GM23338 (cell line): ENCODE measurements around the gene MAP7D3. TPM values are rescaled to one million over a fixed set of nuclear protein-coding genes. Genes with fewer than 3 reads are reported as not detected.

ENCODE experiments used
- ATAC-seq: fragments of 200-7000 bp; cut with Tn5 transposase; 3 replicates; pipeline ENCODE4 v1.9.1; 2020
- DNase-seq: peaks from one replicate; pipeline ENCODE4 v3.0.0-alpha.2; 2015; ENCODE audit warnings: low spot score
- H2AFZ ChIP-seq: fragments of 200-600 bp; sonication (generic); 2 replicates; pipeline ENCODE4 v1.8.0; 2016; ENCODE audit warnings: antibody characterized with exemption, mild to moderate bottlenecking, moderate library complexity
- H3F3A ChIP-seq: fragments of 200-600 bp; sonication (generic); replicated peaks from 2 replicates; pipeline ENCODE4 v1.8.0; 2017; ENCODE audit warnings: antibody characterized with exemption, mixed run types, low read depth
- H3K27ac ChIP-seq: fragments of 200-600 bp; sonication (generic); 2 replicates; pipeline ENCODE4 v1.6.1; 2016; ENCODE audit warnings: low read depth
- H3K27me3 ChIP-seq: fragments of 200-600 bp; sonication (generic); 2 replicates; pipeline ENCODE4 v1.8.0; 2016; ENCODE audit warnings: mild to moderate bottlenecking, mixed run types, moderate library complexity; ENCODE audit not compliant: insufficient read depth
- H3K36me3 ChIP-seq: fragments of 200-600 bp; sonication (generic); 2 replicates; pipeline ENCODE4 v1.8.0; 2016; ENCODE audit warnings: mild to moderate bottlenecking; ENCODE audit not compliant: insufficient read depth
- H3K4me1 ChIP-seq: fragments of 200-600 bp; sonication (generic); 2 replicates; pipeline ENCODE4 v1.8.0; 2016; ENCODE audit warnings: mild to moderate bottlenecking, moderate library complexity; ENCODE audit not compliant: insufficient read depth
- H3K4me2 ChIP-seq: fragments of 200-600 bp; sonication (generic); 2 replicates; pipeline ENCODE4 v1.7.1; 2017; ENCODE audit warnings: mixed run types
- H3K4me3 ChIP-seq: fragments of 200-600 bp; sonication (generic); 2 replicates; pipeline ENCODE4 v1.6.1; 2016; ENCODE audit warnings: mixed run types
- H3K79me2 ChIP-seq: fragments of 200-600 bp; sonication (generic); replicated peaks from 2 replicates; pipeline ENCODE4 v1.8.0; 2017; ENCODE audit warnings: mild to moderate bottlenecking; ENCODE audit not compliant: insufficient read depth
- H3K9me2 ChIP-seq: fragments of 200-600 bp; sonication (generic); 2 replicates; pipeline ENCODE4 v1.8.0; 2017; ENCODE audit not compliant: insufficient read depth
- H4K20me1 ChIP-seq: fragments of 200-600 bp; sonication (generic); replicated peaks from 2 replicates; pipeline ENCODE4 v1.8.0; 2017; ENCODE audit warnings: mild to moderate bottlenecking; ENCODE audit not compliant: insufficient read depth
- H3K27ac Mint-ChIP-seq: 2 replicates; pipeline ENCODE4 v1.8.0; 2020; ENCODE audit warnings: inconsistent platforms, mild to moderate bottlenecking, moderate library complexity, mixed read lengths
- H3K27me3 Mint-ChIP-seq: 3 replicates; pipeline ENCODE4 v1.8.0; 2022; ENCODE audit warnings: low read depth, mild to moderate bottlenecking, moderate library complexity, mixed read lengths, inconsistent platforms; ENCODE audit not compliant: insufficient read depth, poor library complexity
- H3K36me3 Mint-ChIP-seq: 3 replicates; pipeline ENCODE4 v1.8.0; 2021; ENCODE audit warnings: low read depth, mild to moderate bottlenecking, inconsistent platforms, moderate library complexity, mixed read lengths
- H3K4me1 Mint-ChIP-seq: 3 replicates; pipeline ENCODE4 v1.8.0; 2020; ENCODE audit warnings: mild to moderate bottlenecking, inconsistent platforms, mixed read lengths
- H3K4me3 Mint-ChIP-seq: 3 replicates; pipeline ENCODE4 v1.8.0; 2021; ENCODE audit warnings: moderate library complexity, mild to moderate bottlenecking, inconsistent platforms, mixed read lengths
- H3K9me3 Mint-ChIP-seq: 3 replicates; pipeline ENCODE4 v1.8.0; 2020; ENCODE audit warnings: moderate library complexity, mild to moderate bottlenecking, inconsistent platforms, mixed read lengths
- CREB1 ChIP-seq: fragments of 250-450 bp; sonication (Bioruptor Pico); IDR thresholded peaks from 2 replicates; pipeline ENCODE4 v1.5.0; 2020; ENCODE audit warnings: low read depth, mild to moderate bottlenecking, moderate library complexity
- EZH2 ChIP-seq: fragments of 200-600 bp; sonication (generic); IDR thresholded peaks from one replicate; pipeline ENCODE4 v1.8.0; 2017; ENCODE audit warnings: antibody characterized with exemption, mild to moderate bottlenecking, low read depth; ENCODE audit not compliant: unreplicated experiment
- EZH2phosphoT487 ChIP-seq: fragments of 200-600 bp; sonication (generic); IDR thresholded peaks from one replicate; pipeline ENCODE4 v1.8.1; 2018; ENCODE audit warnings: antibody characterized with exemption; ENCODE audit not compliant: unreplicated experiment
- JUNB ChIP-seq: IDR thresholded peaks from one replicate; pipeline ENCODE4 v1.6.1; 2016; ENCODE audit warnings: antibody characterized with exemption; ENCODE audit not compliant: unreplicated experiment
- NANOG ChIP-seq: IDR thresholded peaks from 2 replicates; pipeline ENCODE4 v1.6.1; 2016; ENCODE audit warnings: antibody characterized with exemption, borderline replicate concordance
- POLR2AphosphoS5 ChIP-seq: IDR thresholded peaks from 2 replicates; pipeline ENCODE4 v1.6.1; 2016; ENCODE audit warnings: antibody characterized with exemption, low read depth
- ZNF114 ChIP-seq: fragments of 250-450 bp; sonication (Bioruptor Pico); IDR thresholded peaks from 2 replicates; pipeline ENCODE4 v1.5.0; 2020; ENCODE audit warnings: mild to moderate bottlenecking, moderate library complexity
- ZNF331 ChIP-seq: fragments of 250-450 bp; sonication (Bioruptor Pico); IDR thresholded peaks from 2 replicates; pipeline ENCODE4 v1.5.0; 2020; ENCODE audit warnings: low read depth, mild to moderate bottlenecking, moderate library complexity
- polyA plus RNA-seq: library from polyadenylated mRNA; unstranded; fragments of >200 nt; fragmentation: Nextera tagmentation; extraction: Ambion mirVana; gene quantifications from 2 replicates; pipeline ENCODE4 v1.2.1, GENCODE V29; 2016
- total RNA-seq: library from RNA; depleted of rRNA; stranded (reverse); fragments of >200 nt; shearing (Covaris generic); gene quantifications from 2 replicates; pipeline ENCODE4 v1.2.3, GENCODE V29; 2014
- TF ChIP-seq, protein P1 (sequence below): fragments of 250-450 bp; sonication (Bioruptor Pico); IDR thresholded peaks from 2 replicates; pipeline ENCODE4 v1.5.0; 2020; ENCODE audit warnings: mild to moderate bottlenecking, moderate library complexity
- TF ChIP-seq, protein P2 (sequence below): IDR thresholded peaks from 2 replicates; pipeline ENCODE4 v1.6.1; 2016; ENCODE audit warnings: antibody characterized with exemption
- TF ChIP-seq, protein P3 (sequence below): IDR thresholded peaks from one replicate; pipeline ENCODE4 v1.6.1; 2018; ENCODE audit warnings: antibody characterized with exemption; ENCODE audit not compliant: unreplicated experiment

MAP7D3 gene
- total and polyA plus RNA-seq, 2 experiments from 2014 or later = 14.5 to 33.4 TPM

DNA sequence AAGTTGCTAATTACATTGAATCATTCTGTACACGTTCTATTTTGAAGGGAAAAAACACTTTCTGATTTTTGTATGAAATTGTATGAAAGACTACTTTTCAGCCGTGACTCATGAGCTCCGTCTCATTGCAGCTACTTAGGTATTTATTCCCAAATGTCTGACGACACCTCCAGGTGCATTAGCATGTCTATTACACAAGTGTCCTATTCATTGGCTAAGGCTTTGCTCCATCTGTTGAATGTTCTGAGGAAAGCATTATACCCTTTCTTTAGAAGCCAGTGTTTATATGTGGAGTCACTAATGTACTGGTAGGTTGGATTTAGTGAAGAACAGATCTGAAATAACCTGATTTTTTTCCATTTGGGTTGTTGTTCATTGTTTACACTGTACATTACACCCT is 51.8 kb downstream of the MAP7D3 start (continued):
- TF ChIP-seq, protein P1, sequence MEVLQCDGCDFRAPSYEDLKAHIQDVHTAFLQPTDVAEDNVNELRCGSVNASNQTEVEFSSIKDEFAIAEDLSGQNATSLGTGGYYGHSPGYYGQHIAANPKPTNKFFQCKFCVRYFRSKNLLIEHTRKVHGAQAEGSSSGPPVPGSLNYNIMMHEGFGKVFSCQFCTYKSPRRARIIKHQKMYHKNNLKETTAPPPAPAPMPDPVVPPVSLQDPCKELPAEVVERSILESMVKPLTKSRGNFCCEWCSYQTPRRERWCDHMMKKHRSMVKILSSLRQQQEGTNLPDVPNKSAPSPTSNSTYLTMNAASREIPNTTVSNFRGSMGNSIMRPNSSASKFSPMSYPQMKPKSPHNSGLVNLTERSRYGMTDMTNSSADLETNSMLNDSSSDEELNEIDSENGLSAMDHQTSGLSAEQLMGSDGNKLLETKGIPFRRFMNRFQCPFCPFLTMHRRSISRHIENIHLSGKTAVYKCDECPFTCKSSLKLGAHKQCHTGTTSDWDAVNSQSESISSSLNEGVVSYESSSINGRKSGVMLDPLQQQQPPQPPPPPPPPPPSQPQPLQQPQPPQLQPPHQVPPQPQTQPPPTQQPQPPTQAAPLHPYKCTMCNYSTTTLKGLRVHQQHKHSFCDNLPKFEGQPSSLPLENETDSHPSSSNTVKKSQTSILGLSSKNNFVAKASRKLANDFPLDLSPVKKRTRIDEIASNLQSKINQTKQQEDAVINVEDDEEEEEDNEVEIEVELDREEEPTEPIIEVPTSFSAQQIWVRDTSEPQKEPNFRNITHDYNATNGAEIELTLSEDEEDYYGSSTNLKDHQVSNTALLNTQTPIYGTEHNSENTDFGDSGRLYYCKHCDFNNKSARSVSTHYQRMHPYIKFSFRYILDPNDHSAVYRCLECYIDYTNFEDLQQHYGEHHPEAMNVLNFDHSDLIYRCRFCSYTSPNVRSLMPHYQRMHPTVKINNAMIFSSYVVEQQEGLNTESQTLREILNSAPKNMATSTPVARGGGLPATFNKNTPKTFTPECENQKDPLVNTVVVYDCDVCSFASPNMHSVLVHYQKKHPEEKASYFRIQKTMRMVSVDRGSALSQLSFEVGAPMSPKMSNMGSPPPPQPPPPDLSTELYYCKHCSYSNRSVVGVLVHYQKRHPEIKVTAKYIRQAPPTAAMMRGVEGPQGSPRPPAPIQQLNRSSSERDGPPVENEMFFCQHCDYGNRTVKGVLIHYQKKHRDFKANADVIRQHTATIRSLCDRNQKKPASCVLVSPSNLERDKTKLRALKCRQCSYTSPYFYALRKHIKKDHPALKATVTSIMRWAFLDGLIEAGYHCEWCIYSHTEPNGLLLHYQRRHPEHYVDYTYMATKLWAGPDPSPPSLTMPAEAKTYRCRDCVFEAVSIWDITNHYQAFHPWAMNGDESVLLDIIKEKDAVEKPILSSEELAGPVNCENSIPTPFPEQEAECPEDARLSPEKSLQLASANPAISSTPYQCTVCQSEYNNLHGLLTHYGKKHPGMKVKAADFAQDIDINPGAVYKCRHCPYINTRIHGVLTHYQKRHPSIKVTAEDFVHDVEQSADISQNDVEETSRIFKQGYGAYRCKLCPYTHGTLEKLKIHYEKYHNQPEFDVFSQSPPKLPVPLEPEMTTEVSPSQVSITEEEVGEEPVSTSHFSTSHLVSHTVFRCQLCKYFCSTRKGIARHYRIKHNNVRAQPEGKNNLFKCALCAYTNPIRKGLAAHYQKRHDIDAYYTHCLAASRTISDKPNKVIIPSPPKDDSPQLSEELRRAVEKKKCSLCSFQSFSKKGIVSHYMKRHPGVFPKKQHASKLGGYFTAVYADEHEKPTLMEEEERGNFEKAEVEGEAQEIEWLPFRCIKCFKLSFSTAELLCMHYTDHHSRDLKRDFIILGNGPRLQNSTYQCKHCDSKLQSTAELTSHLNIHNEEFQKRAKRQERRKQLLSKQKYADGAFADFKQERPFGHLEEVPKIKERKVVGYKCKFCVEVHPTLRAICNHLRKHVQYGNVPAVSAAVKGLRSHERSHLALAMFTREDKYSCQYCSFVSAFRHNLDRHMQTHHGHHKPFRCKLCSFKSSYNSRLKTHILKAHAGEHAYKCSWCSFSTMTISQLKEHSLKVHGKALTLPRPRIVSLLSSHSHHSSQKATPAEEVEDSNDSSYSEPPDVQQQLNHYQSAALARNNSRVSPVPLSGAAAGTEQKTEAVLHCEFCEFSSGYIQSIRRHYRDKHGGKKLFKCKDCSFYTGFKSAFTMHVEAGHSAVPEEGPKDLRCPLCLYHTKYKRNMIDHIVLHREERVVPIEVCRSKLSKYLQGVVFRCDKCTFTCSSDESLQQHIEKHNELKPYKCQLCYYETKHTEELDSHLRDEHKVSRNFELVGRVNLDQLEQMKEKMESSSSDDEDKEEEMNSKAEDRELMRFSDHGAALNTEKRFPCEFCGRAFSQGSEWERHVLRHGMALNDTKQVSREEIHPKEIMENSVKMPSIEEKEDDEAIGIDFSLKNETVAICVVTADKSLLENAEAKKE = no peak

DNA sequence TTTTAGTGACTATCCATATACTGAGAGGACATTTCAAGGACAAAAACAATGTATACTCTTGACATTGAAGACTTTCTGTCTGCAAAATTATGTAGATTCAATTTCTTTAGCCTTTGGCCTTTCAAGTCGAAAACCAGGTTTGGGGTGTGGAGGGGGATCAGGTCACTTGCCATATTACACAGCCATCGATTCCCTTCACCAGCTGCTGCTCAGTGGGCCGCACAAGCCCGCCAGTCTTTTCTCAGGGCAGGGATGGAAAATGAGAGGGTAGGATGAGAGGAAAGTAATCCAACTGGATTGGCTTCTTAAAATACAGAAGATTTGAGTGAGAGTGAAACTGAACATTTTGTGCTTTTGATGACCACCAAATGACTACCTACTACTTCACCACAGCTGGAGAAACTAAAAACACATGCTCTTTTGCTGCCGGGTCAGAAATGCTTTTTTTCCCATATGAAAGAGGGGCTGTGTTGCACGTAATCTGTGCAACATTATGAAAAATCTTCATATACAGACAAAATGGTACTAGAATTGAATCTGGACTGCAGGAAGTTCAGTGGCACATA is 52.4 kb downstream of the MAP7D3 start:
- Histone ChIP-seq H3K36me3 (no peaks in the 10 kb centered on the region), H3K4me2 (no peak overlapping the region), H3K4me3 (no peak overlapping the region), H3K27me3 (no peaks in the 10 kb centered on the region), H4K20me1 (no peaks in the 10 kb centered on the region), H2AFZ (no peak overlapping the region), H3K9me2 (no peaks in the 10 kb centered on the region), H3K27ac (no peak overlapping the region; the same call in 1 of the 2 replicates), H3F3A (no peaks in the 10 kb centered on the region), H3K4me1 (no peaks in the 10 kb centered on the region; the same call in 1 of the 2 replicates), H3K79me2 (no peaks in the 10 kb centered on the region)
- no peak for ATAC-seq
- H3K27me3 Mint-ChIP-seq = no peaks in the 10 kb centered on the region
- no peak overlapping the region for H3K4me3 Mint-ChIP-seq
- H3K27ac Mint-ChIP-seq = peak overlapping the region; percentile 73
- H3K9me3 Mint-ChIP-seq = no peaks in the 10 kb centered on the region
- H3K4me1 Mint-ChIP-seq = peaks cover 17% of the 10 kb centered on the region
- H3K36me3 Mint-ChIP-seq = no peaks in the 10 kb centered on the region
- no peak for TF ChIP-seq POLR2AphosphoS5
- TF ChIP-seq ZNF114 = no peak
- TF ChIP-seq, protein P2, sequence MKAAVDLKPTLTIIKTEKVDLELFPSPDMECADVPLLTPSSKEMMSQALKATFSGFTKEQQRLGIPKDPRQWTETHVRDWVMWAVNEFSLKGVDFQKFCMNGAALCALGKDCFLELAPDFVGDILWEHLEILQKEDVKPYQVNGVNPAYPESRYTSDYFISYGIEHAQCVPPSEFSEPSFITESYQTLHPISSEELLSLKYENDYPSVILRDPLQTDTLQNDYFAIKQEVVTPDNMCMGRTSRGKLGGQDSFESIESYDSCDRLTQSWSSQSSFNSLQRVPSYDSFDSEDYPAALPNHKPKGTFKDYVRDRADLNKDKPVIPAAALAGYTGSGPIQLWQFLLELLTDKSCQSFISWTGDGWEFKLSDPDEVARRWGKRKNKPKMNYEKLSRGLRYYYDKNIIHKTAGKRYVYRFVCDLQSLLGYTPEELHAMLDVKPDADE = no peak
- TF ChIP-seq EZH2 = no peak
- no peak for TF ChIP-seq JUNB
- no peak for TF ChIP-seq EZH2phosphoT487
- TF ChIP-seq NANOG = no peak
- TF ChIP-seq ZNF331 (CRISPR knock-in tag) = no peak
- TF ChIP-seq CREB1 (CRISPR knock-in tag) = no peak
- TF ChIP-seq, protein P3, sequence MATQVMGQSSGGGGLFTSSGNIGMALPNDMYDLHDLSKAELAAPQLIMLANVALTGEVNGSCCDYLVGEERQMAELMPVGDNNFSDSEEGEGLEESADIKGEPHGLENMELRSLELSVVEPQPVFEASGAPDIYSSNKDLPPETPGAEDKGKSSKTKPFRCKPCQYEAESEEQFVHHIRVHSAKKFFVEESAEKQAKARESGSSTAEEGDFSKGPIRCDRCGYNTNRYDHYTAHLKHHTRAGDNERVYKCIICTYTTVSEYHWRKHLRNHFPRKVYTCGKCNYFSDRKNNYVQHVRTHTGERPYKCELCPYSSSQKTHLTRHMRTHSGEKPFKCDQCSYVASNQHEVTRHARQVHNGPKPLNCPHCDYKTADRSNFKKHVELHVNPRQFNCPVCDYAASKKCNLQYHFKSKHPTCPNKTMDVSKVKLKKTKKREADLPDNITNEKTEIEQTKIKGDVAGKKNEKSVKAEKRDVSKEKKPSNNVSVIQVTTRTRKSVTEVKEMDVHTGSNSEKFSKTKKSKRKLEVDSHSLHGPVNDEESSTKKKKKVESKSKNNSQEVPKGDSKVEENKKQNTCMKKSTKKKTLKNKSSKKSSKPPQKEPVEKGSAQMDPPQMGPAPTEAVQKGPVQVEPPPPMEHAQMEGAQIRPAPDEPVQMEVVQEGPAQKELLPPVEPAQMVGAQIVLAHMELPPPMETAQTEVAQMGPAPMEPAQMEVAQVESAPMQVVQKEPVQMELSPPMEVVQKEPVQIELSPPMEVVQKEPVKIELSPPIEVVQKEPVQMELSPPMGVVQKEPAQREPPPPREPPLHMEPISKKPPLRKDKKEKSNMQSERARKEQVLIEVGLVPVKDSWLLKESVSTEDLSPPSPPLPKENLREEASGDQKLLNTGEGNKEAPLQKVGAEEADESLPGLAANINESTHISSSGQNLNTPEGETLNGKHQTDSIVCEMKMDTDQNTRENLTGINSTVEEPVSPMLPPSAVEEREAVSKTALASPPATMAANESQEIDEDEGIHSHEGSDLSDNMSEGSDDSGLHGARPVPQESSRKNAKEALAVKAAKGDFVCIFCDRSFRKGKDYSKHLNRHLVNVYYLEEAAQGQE = no peak
- no peak for DNase-seq
